ENCODE measurements around the gene RCBTB1.

DNA sequence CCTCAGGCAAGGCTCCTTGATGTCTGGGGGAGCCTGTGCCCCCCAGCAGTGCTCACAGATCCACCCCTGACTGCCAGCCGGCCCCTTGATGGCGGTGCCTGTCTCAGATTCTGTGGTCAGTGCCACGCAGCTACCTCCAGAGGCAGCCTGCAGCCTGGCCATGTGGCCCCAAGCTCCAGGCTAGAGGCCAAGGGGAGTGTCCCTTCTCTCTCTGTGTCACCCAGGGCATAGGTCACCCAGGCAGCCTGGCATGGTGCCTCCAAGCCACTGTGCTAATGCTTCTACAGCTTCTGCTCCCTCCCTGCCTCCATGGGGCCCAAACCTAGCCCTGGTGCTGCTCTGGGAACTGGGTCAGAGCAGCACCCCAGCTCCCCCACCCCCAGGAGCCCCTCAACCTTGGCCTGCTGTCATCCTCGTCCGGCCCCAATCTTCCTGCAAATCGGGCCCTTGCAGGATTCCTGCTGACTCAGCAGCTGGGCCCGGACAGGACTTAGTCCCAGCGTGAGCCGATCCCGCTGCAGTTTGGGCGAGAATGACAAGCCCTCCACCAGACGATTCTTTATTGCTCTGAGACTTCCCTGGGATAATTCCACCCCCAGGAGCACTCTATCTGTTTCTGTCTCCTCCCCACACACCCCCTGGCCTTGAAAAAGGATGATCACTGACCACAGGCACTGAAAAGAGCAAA is 40.2 kb upstream of the RCBTB1 start:
- TF ChIP-seq YY1 (IDR thresholded peaks at IDR 0.05; ENCODE audit: insufficient read depth, insufficient read length) (no peak), SUZ12 (IDR thresholded peaks at IDR 0.05; ENCODE audit: extremely low read depth, insufficient read depth, insufficient read length) (no peak), ZNF274 (IDR thresholded peaks at IDR 0.05; ENCODE audit: low read depth, low read length) (no peak)
